ENCODE measurements around the gene GPRC5B. TPM values are rescaled to one million over a fixed set of nuclear protein-coding genes. Genes with fewer than 3 reads are reported as not detected.

Gene GPRC5B
- total and polyA plus RNA-seq, 3 donors from 2014 or later: 144 to 303 (median 195) TPM

DNA sequence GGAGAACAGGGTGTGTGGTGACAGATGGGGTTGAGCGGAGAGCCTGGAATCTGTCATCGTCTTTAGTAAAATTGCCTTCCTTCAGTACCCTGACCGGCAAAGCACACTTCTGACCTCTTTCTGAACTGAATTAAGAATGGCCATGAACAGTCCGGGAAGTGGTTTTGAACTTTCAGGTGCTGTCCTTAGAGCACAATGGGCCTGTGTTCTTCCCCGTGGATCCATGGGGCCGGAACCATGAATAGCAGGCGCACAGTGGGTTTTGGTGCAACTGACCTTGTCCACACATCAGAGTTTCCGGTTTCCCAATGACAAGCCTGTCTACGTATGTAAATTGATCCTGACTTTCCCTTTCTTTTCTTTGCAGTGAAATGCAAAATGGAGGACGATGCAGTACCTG lies 28.5 kb downstream of the GPRC5B start:
- no peaks in the 10 kb centered on the region for H3K4me1 ChIP-seq
- TF ChIP-seq CTCF (IDR thresholded peaks at IDR 0.05): no peak

DNA sequence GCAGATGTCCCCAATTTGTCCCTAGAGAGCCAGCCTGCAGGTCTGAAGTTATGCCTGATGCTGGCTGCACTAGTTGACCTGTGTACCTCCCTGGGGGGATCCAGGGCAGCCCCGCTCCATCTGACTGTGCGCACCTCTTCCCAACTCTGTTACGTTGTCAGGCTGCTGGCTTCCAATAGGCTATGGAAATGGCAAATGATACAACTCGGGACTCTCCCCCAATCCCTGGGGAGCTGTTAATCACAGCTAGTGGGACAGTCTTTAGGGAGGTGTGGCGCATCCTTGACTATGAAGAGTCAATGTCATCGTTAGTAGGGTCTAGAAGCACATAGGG lies 30.1 kb downstream of the GPRC5B start:
- no peak overlapping the region for H3K27ac ChIP-seq
- TF ChIP-seq POLR2A (IDR thresholded peaks at IDR 0.05): no peak
- no peak for TF ChIP-seq CTCF (IDR thresholded peaks at IDR 0.05)
- H3K4me1 ChIP-seq: no peaks in the 10 kb centered on the region
- no peaks in the 10 kb centered on the region for H3K27me3 ChIP-seq
- H3K9me3 ChIP-seq: no peaks in the 10 kb centered on the region
- 81 to 85% methylated on average over 6 of the region's 6 CpGs for WGBS, 2 donors
- intact Hi-C loops (cut with DNase I; ENCODE audit: low total_unique reads): no loop called here
- no peak for DNase-seq
- no peak overlapping the region for H3K4me3 ChIP-seq
- H3K36me3 ChIP-seq (ENCODE audit: low read depth, missing control alignments): no peaks in the 10 kb centered on the region

More for the DNA sequence above, 28.5 kb downstream of the GPRC5B start:
- intact Hi-C loops (cut with DNase I; ENCODE audit: low total_unique reads): no loop called here
- Histone ChIP-seq H3K36me3 (ENCODE audit: low read depth, missing control alignments) (no peaks in the 10 kb centered on the region), H3K27ac (no peak overlapping the region), H3K4me3 (no peak overlapping the region), H3K9me3 (no peaks in the 10 kb centered on the region), H3K27me3 (no peaks in the 10 kb centered on the region)
- WGBS, 2 donors: 86% methylated on average over 10 of the region's 10 CpGs
- no peak for DNase-seq

DNA sequence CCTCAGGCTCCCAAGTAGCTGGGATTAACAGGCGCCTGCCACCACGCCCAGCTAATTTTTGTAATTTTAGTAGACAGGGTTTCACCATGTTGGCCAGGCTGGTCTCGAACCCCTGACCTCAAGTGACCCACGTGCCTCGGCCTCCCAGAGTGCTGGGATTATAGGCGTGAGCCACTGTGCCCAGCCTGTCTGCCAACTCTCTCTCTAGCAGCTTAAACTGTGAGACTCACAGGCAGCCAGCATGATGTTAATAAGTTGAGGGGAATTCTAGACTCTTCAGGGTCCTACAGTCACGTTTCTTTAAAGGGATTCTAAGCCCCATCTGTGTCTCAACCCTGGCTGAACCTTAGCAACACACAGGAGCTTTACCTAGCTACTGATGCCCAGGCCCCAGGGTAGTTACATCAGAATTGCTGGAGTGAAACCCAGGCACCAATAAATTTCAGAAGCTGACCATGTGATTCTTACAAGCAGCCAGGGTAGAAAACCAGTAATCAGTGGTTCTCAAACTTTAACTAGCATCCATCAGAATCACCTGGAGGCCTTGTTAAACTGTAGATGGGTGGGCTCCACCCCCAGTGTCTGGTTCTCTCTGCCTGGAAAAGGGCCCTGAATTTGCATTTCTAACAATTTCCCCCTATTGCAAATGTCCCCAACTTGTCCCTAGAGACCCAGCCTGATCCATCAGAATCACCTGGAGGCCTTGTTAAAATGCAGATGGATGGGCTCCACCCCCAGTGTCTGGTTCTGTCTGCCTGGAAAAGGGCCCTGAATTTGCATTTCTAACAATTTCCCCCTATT lies 30.7 kb downstream of the GPRC5B start:
- H3K27me3 ChIP-seq: no peaks in the 10 kb centered on the region
- no peak overlapping the region for H3K4me3 ChIP-seq
- no peaks in the 10 kb centered on the region for H3K36me3 ChIP-seq (ENCODE audit: low read depth, missing control alignments)
- 70 to 73% methylated on average over 7 of the region's 7 CpGs for WGBS, 2 donors
- H3K27ac ChIP-seq: no peak overlapping the region
- intact Hi-C loops (cut with DNase I; ENCODE audit: low total_unique reads): no loop called here
- no peaks in the 10 kb centered on the region for H3K4me1 ChIP-seq
- no peaks in the 10 kb centered on the region for H3K9me3 ChIP-seq
- DNase-seq: no peak
- no peak for TF ChIP-seq CTCF (IDR thresholded peaks at IDR 0.05)
- TF ChIP-seq POLR2A (IDR thresholded peaks at IDR 0.05): no peak

GRCh38 chr16:19853132-19853741 lies 31.4 kb downstream of the GPRC5B start:
- intact Hi-C loops (cut with DNase I; ENCODE audit: low total_unique reads): no loop called here
- WGBS, 2 donors: 77 to 79% methylated on average over 8 of the region's 8 CpGs
- H3K27me3 ChIP-seq: no peaks in the 10 kb centered on the region
- no peaks in the 10 kb centered on the region for H3K9me3 ChIP-seq
- H3K4me3 ChIP-seq: no peak overlapping the region
- no peak for DNase-seq
- TF ChIP-seq CTCF (IDR thresholded peaks at IDR 0.05) (no peak), POLR2A (IDR thresholded peaks at IDR 0.05) (no peak)
- H3K4me1 ChIP-seq: no peaks in the 10 kb centered on the region
- no peak overlapping the region for H3K27ac ChIP-seq
- no peaks in the 10 kb centered on the region for H3K36me3 ChIP-seq (ENCODE audit: low read depth, missing control alignments)

DNA sequence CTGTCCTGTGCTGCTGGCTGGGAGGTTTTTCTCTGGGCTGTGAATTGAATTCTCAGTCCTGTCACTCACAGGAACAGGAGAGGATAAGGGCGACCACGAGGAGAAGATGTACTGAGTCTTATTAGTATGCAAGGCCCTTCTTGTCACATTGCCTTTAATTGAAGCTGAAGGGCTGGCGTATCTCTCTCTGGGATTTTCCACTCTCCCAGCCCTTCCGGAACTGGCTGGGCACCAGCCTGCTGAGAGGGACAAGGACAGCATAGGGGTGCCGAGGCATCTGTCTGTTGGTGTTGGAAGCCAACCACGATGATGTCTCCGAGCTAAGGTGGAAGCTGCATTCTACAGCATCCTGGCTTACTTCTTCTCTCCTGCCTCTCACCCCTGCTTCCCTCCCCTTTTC lies 33.2 kb downstream of the GPRC5B start:
- Histone ChIP-seq H3K4me3 (no peak overlapping the region), H3K36me3 (ENCODE audit: low read depth, missing control alignments) (no peaks in the 10 kb centered on the region), H3K4me1 (no peaks in the 10 kb centered on the region), H3K27ac (no peak overlapping the region), H3K9me3 (no peaks in the 10 kb centered on the region), H3K27me3 (no peaks in the 10 kb centered on the region)
- WGBS, 2 donors: 64 to 88% methylated on average over 7 of the region's 7 CpGs
- TF ChIP-seq CTCF (IDR thresholded peaks at IDR 0.05) (no peak), POLR2A (IDR thresholded peaks at IDR 0.05) (no peak)
- DNase-seq: no peak
- intact Hi-C loops (cut with DNase I; ENCODE audit: low total_unique reads): no loop called here
